ENCODE measurements around the gene NAB1. TPM values are rescaled to one million over a fixed set of nuclear protein-coding genes. Genes with fewer than 3 reads are reported as not detected.
A peak's percentile ranks its signal among the peaks of the same experiment; 100 is the strongest.

Gene NAB1
- polyA plus RNA-seq, 1 donor from 2014 or later: 49.8 TPM

DNA sequence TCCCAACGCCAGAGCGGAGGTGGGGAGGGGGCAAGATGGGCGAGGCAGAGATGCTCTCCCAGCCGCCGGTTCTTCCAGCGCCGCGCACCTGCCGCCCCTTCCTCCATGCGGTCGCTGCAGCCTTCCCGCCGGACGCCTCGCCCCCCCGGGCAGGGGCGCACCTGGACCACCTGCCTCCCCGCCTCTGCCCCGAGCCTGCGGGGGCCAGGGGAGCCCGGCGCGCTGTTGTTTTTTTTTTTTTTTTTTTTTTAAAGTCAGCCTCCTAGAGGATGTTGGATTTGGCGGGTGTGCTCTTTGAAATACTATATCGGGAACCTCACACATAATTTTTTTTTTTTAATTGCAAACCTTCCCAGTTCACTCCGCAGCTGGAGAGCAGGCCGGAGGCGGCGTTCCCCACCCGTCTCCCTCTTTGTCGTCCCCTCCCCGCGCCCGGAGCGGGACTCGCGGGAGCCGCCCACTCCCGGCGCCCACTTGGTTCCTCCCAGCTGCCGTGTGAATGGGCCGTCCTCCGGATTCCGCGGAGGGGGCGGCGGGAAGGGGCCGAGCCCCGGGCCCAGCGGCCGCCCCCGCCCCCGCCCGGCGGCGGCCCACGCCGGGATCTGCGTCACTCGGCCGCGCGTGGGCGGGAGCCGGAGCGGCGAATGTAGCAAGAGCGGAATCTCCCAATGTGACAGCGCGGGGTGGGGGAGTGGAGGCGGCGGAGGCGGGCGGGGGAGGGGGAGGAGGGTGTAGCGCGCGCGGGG, 421 bp upstream of the NAB1 start:
- Histone ChIP-seq H4K20me1 (ENCODE audit: insufficient read depth) (no peaks in the 10 kb centered on the region), H3K36me3 (ENCODE audit: insufficient read depth, low read length) (no peaks in the 10 kb centered on the region), H3K4me2 (ENCODE audit: low read length) (peak overlapping the region; percentile 44), H3K27ac (ENCODE audit: low read length) (peak overlapping the region; percentile 59), H3K79me2 (replicated peaks; ENCODE audit: insufficient read depth, low read length) (peaks cover 29% of the 10 kb centered on the region), H3K9me3 (ENCODE audit: low read length) (no peaks in the 10 kb centered on the region), H2AFZ (ENCODE audit: low read depth, low read length) (peak overlapping the region; percentile 23), H3K9ac (ENCODE audit: low read length) (peak overlapping the region; percentile 80), H3F3A (ENCODE audit: insufficient read depth, low read length, poor library complexity, severe bottlenecking) (peaks cover 6% of the 10 kb centered on the region), H3K27me3 (ENCODE audit: insufficient read depth, low read depth, low read length) (no peaks in the 10 kb centered on the region), H3K9me2 (ENCODE audit: insufficient read depth, low read length) (no peaks in the 10 kb centered on the region), H3K4me3 (ENCODE audit: low read length) (peak overlapping the region; percentile 78)
- TF ChIP-seq, protein P1, sequence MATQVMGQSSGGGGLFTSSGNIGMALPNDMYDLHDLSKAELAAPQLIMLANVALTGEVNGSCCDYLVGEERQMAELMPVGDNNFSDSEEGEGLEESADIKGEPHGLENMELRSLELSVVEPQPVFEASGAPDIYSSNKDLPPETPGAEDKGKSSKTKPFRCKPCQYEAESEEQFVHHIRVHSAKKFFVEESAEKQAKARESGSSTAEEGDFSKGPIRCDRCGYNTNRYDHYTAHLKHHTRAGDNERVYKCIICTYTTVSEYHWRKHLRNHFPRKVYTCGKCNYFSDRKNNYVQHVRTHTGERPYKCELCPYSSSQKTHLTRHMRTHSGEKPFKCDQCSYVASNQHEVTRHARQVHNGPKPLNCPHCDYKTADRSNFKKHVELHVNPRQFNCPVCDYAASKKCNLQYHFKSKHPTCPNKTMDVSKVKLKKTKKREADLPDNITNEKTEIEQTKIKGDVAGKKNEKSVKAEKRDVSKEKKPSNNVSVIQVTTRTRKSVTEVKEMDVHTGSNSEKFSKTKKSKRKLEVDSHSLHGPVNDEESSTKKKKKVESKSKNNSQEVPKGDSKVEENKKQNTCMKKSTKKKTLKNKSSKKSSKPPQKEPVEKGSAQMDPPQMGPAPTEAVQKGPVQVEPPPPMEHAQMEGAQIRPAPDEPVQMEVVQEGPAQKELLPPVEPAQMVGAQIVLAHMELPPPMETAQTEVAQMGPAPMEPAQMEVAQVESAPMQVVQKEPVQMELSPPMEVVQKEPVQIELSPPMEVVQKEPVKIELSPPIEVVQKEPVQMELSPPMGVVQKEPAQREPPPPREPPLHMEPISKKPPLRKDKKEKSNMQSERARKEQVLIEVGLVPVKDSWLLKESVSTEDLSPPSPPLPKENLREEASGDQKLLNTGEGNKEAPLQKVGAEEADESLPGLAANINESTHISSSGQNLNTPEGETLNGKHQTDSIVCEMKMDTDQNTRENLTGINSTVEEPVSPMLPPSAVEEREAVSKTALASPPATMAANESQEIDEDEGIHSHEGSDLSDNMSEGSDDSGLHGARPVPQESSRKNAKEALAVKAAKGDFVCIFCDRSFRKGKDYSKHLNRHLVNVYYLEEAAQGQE (IDR thresholded peaks at IDR 0.05; ENCODE audit: borderline replicate concordance): peak; percentile 52
- peak; percentile 71 for TF ChIP-seq MXI1 (conservative IDR thresholded peaks at IDR 0.05; ENCODE audit: poor library complexity, severe bottlenecking)
- no peak for TF ChIP-seq EZH2 (IDR thresholded peaks at IDR 0.05; ENCODE audit: borderline replicate concordance, insufficient read depth, low read length, poor library complexity, severe bottlenecking)
- TF ChIP-seq SMC3 (conservative IDR thresholded peaks at IDR 0.05; ENCODE audit: poor library complexity): no peak
- peak; percentile 41 for TF ChIP-seq POLR2AphosphoS5 (IDR thresholded peaks at IDR 0.05)
- TF ChIP-seq TAF1 (IDR thresholded peaks at IDR 0.05; ENCODE audit: low read depth): peak; percentile 52
- peak; percentile 51 for TF ChIP-seq EP300 (conservative IDR thresholded peaks at IDR 0.05; ENCODE audit: poor library complexity, severe bottlenecking)

- Histone ChIP-seq H3K27ac (ENCODE audit: low read length) (no peak overlapping the region), H3K79me2 (replicated peaks; ENCODE audit: insufficient read depth, low read length) (peaks cover 33% of the 10 kb centered on the region)
These were observed 1.0 kb downstream of the NAB1 start for GRCh38 chr2:190649798-190650390.

More at GRCh38 chr2:190649798-190650390, 1.0 kb downstream of the NAB1 start:
- no peaks in the 10 kb centered on the region for H3K9me2 ChIP-seq (ENCODE audit: insufficient read depth, low read length)
- no peaks in the 10 kb centered on the region for H3K36me3 ChIP-seq (ENCODE audit: insufficient read depth, low read length)
- peaks cover 6% of the 10 kb centered on the region for H3F3A ChIP-seq (ENCODE audit: insufficient read depth, low read length, poor library complexity, severe bottlenecking)
- no peaks in the 10 kb centered on the region for H3K27me3 ChIP-seq (ENCODE audit: insufficient read depth, low read depth, low read length)
- peak overlapping the region; percentile 84 for H3K4me3 ChIP-seq (ENCODE audit: low read length)
- no peaks in the 10 kb centered on the region for H4K20me1 ChIP-seq (ENCODE audit: insufficient read depth)
- H3K9me3 ChIP-seq (ENCODE audit: low read length): no peaks in the 10 kb centered on the region
- H2AFZ ChIP-seq (ENCODE audit: low read depth, low read length): no peak overlapping the region
- no peak for TF ChIP-seq POLR2AphosphoS5 (IDR thresholded peaks at IDR 0.05)
- no peak for TF ChIP-seq SMC3 (conservative IDR thresholded peaks at IDR 0.05; ENCODE audit: poor library complexity)
- TF ChIP-seq RAD21 (conservative IDR thresholded peaks at IDR 0.05): no peak
- TF ChIP-seq EP300 (conservative IDR thresholded peaks at IDR 0.05; ENCODE audit: poor library complexity, severe bottlenecking): no peak
- no peak for TF ChIP-seq MXI1 (conservative IDR thresholded peaks at IDR 0.05; ENCODE audit: poor library complexity, severe bottlenecking)
- TF ChIP-seq CTCF (IDR thresholded peaks at IDR 0.05; ENCODE audit: poor library complexity, severe bottlenecking): no peak
- TF ChIP-seq TAF1 (IDR thresholded peaks at IDR 0.05; ENCODE audit: low read depth): no peak
- TF ChIP-seq EZH2 (IDR thresholded peaks at IDR 0.05; ENCODE audit: borderline replicate concordance, insufficient read depth, low read length, poor library complexity, severe bottlenecking): no peak
- TF ChIP-seq, protein P1 (IDR thresholded peaks at IDR 0.05; ENCODE audit: borderline replicate concordance): no peak
- H3K9ac ChIP-seq (ENCODE audit: low read length): peak overlapping the region; percentile 64
- H3K4me2 ChIP-seq (ENCODE audit: low read length): peak overlapping the region; percentile 78
